DND-41 (cell line): ENCODE measurements around the gene DBNL.

Experiments
- CTCF ChIP-seq: IDR thresholded peaks from 2 replicates; pipeline ENCODE4 v1.5.1; 2012; ENCODE audit warnings: borderline replicate concordance, low read length, moderate library complexity, mild to moderate bottlenecking; ENCODE audit not compliant: poor library complexity, severe bottlenecking; ENCODE audit errors: extremely low read depth
- EZH2 ChIP-seq: IDR thresholded peaks from 3 replicates; pipeline ENCODE4 v1.6.1; 2012; ENCODE audit warnings: borderline replicate concordance, low read depth, mild to moderate bottlenecking, moderate library complexity, low read length, inconsistent platforms; ENCODE audit not compliant: severe bottlenecking

GRCh38 chr7:44103923-44104859 lies 59.7 kb downstream of the DBNL start, which contains the start of gene AEBP1:
- TF ChIP-seq CTCF: peak; percentile 37
- no peak for TF ChIP-seq EZH2
